Heart left ventricle (tissue), 16 donors: ENCODE data around the gene INO80. TPM values are rescaled to one million over a fixed set of nuclear protein-coding genes. Genes with fewer than 3 reads are reported as not detected.

Experiments
- ATAC-seq, 4 donors: fragments of 200-7000 bp; cut with Tn5 transposase; one replicate each; pipeline ENCODE4 v1.9.1; 2020 to 2022; ENCODE audit warnings: moderate library complexity in 4 of 4, mild to moderate bottlenecking in 3 of 4, moderate number of reproducible peaks in 1 of 4
- DNase-seq, 5 donors: peaks; one replicate each; pipeline ENCODE4 v3.0.0-alpha.2; 2020
- H3K27ac ChIP-seq, 12 donors: fragments of 200-600 bp; sonication (generic) in 4 of 12; one replicate each; pipeline versions ENCODE4 v1.5.0 to v1.8.0; 2016 to 2022; ENCODE audit warnings: mild to moderate bottlenecking in 2 of 12
- H3K27me3 ChIP-seq, 9 donors: fragments of 200-600 bp; sonication (generic) in 2 of 9; one replicate each; pipeline versions ENCODE4 v1.5.1 to v1.8.0; 2016 to 2022; ENCODE audit warnings: mild to moderate bottlenecking in 3 of 9
- H3K36me3 ChIP-seq, 9 donors: fragments of 200-600 bp; sonication (generic) in 2 of 9; one replicate each; pipeline versions ENCODE4 v1.5.0 to v1.8.0; 2018 to 2022; ENCODE audit warnings: mild to moderate bottlenecking in 2 of 9
- H3K4me1 ChIP-seq, 12 donors: fragments of 200-600 bp; sonication (generic) in 4 of 12; one replicate each; pipeline versions ENCODE4 v1.5.0 to v1.8.0; 2016 to 2022; ENCODE audit warnings: mild to moderate bottlenecking in 3 of 12
- H3K4me3 ChIP-seq, 12 donors: fragments of 200-600 bp; sonication (generic) in 4 of 12; one replicate each; pipeline versions ENCODE4 v1.5.0 to v1.8.0; 2017 to 2022; ENCODE audit warnings: mild to moderate bottlenecking in 9 of 12, moderate library complexity in 4 of 12
- H3K9me3 ChIP-seq, 12 donors: fragments of 200-600 bp; sonication (generic) in 4 of 12; one replicate each; pipeline versions ENCODE4 v1.5.0 to v1.8.0; 2016 to 2022; ENCODE audit warnings: mild to moderate bottlenecking in 1 of 12
- POLR2A ChIP-seq, 2 donors: fragments of 450-650 bp; IDR thresholded peaks; one replicate each; pipeline ENCODE4 v1.6.1; 2017; ENCODE audit warnings: antibody characterized with exemption in 2 of 2, mild to moderate bottlenecking in 2 of 2, moderate library complexity in 2 of 2
- WGBS, 4 donors: extraction: QIAGEN DNeasy Blood & Tissue Kit in 2 of 4; methylation state at CpG; one replicate each; pipeline versions ENCODE4 v1.1.5 to v1.1.7; 2013 to 2018; 5-methylcytosine and 5-hydroxymethylcytosine counted together
- intact Hi-C, 10 donors: fragments of 100-400 bp; cut with DNase I; formaldehyde crosslinking; loops; one replicate each; pipeline versions ENCODE4 v1.11.1 to v1.14.2; 2022
- polyA plus RNA-seq, 2 donors: library from polyadenylated mRNA; stranded (reverse); fragments of 200-250 nt; gene quantifications; one replicate each; pipeline ENCODE4 v1.2.3, GENCODE V29; 2013
- total RNA-seq, 9 donors: library from RNA; depleted of rRNA in 2 of 9; stranded (reverse); fragments of >200 nt in 2 of 9; fragmentation: NEBNext Ultra II Directional in 3 of 9; extraction: Animal tissue kit (Norgen Biotek cat#: 25700) in 3 of 9; gene quantifications; one replicate each; pipeline versions ENCODE4 v1.1.0 to v1.2.4, GENCODE V29; 2016 to 2023
- TF ChIP-seq, protein P1 (sequence below), 12 donors: fragments of 200-600 bp; sonication (generic) in 4 of 12; IDR thresholded peaks; one replicate each; pipeline versions ENCODE4 v1.5.0 to v1.8.0; 2018 to 2022; ENCODE audit warnings: antibody characterized with exemption in 12 of 12, mild to moderate bottlenecking in 5 of 12
- donor health status: ischemic (EF 13 %, LVEDD 7.1; RV severe dilation, severe dysfunction).
- donor health status: healthy with polysubstance abuse.
- donor health status: DM: no; HTN: yes; CAD: no.
- donor health status: DM: no; HTN: no; CAD: no.
- donor health status: ischemic (EF 25% LVEDD 6.9; RV normal size, moderate dysfunction).
- donor health status: ischemic (EF 25% LVEDD 5.7; RV mildly dilated, moderate dysfunction).
- donor health status: healthy.
- donor health status: DM: yes; HTN: yes; CAD: no.
- donor health status: ischemic (EF 35%, LVEDD 5.7; RV mildly dilated, moderate dysfunction).
- donor health status: nonischemic (EF 11% LVEDD 7.7; RV severe dilation, severe dysfunction).
- donor health status: DM: yes; HTN: yes; CAD: no.
- donor health status: PGD.
- donor health status: ischemic (EF 29% LVEDD 5.4; RV normal size, mild dysfunction).
- donor health status: nonischemic (EF 23%, LVEDD 6.1; RV moderate dilation, normal function).

The INO80 gene
- total and polyA plus RNA-seq, 11 donors, result 4.7 to 20.9 (median 12.6) TPM

DNA sequence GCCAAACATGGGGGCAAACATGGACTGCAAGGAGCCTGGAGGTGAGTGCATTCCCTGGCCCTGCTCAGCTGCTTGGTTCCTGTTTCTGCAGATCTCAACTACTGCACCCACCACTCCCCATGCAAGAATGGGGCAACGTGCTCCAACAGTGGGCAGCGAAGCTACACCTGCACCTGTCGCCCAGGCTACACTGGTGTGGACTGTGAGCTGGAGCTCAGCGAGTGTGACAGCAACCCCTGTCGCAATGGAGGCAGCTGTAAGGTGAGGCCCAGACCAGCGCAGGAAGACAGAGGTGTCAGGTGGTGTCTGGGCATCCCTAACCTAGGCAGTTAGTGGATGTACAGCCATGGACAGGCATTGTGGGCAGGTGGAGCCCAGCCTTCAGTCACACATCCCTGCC, 181.6 kb downstream of the INO80 start:
- Histone ChIP-seq H3K27ac (peak overlapping the region in 5 of 12 donors; percentile 19 to 93 (median 86)), H3K4me3 (peak overlapping the region in 6 of 12 donors; percentile 56 to 85 (median 71)), H3K27me3 (peaks cover 0 to 33% (median under 1%) of the 10 kb centered on the region in 9 donors), H3K9me3 (no peaks in the 10 kb centered on the region), H3K36me3 (peaks cover 0 to 77% (median 11%) of the 10 kb centered on the region in 9 donors), H3K4me1 (peaks cover 0 to 72% (median 55%) of the 10 kb centered on the region in 12 donors)
- no peak for TF ChIP-seq POLR2A (IDR thresholded peaks at IDR 0.05)
- TF ChIP-seq, protein P1, sequence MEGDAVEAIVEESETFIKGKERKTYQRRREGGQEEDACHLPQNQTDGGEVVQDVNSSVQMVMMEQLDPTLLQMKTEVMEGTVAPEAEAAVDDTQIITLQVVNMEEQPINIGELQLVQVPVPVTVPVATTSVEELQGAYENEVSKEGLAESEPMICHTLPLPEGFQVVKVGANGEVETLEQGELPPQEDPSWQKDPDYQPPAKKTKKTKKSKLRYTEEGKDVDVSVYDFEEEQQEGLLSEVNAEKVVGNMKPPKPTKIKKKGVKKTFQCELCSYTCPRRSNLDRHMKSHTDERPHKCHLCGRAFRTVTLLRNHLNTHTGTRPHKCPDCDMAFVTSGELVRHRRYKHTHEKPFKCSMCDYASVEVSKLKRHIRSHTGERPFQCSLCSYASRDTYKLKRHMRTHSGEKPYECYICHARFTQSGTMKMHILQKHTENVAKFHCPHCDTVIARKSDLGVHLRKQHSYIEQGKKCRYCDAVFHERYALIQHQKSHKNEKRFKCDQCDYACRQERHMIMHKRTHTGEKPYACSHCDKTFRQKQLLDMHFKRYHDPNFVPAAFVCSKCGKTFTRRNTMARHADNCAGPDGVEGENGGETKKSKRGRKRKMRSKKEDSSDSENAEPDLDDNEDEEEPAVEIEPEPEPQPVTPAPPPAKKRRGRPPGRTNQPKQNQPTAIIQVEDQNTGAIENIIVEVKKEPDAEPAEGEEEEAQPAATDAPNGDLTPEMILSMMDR (IDR thresholded peaks at IDR 0.05), result no peak
- ATAC-seq, result no peak
- 81 to 88% (median 86%) methylated on average over 4 to 6 of the region's 6 CpGs for WGBS, 4 donors
- intact Hi-C loops, result no loop called here
- DNase-seq, result peak in 1 of 5 donors; percentile 15

DNA sequence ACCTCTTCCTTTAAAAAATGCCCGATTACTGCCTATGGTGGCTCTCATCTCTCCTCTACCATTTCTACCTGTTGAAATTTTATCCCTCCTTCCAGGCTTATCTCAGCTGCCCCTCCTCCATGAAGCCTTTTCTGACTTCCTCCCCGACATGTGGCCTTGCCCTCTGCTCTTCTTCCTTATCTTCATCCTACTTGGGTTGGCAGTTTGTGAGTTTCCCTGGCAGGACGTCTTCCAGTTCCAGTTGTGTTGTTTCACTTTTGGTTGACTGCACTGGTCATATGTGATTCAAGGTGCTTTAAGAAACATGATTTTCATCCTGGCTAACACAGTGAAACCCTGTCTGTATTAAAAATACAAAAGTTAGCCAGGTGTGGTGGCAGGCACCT, 182.6 kb downstream of the INO80 start:
- no peak for TF ChIP-seq POLR2A (IDR thresholded peaks at IDR 0.05)
- TF ChIP-seq, protein P1 (IDR thresholded peaks at IDR 0.05), result no peak
- Histone ChIP-seq H3K36me3 (peaks cover 0 to 71% (median 11%) of the 10 kb centered on the region in 9 donors), H3K9me3 (no peaks in the 10 kb centered on the region), H3K4me3 (peak overlapping the region in 7 of 12 donors; percentile 10 to 85 (median 70)), H3K27ac (peak overlapping the region in 8 of 12 donors; percentile 9 to 90 (median 54)), H3K4me1 (peaks cover 0 to 75% (median 57%) of the 10 kb centered on the region in 12 donors), H3K27me3 (peaks cover 0 to 42% (median 10%) of the 10 kb centered on the region in 9 donors)
- ATAC-seq, result no peak
- no peak for DNase-seq
- 43 to 62% (median 56%) methylated on average over 3 of the region's 3 CpGs for WGBS, 4 donors
- intact Hi-C loops, result no loop called here

DNA sequence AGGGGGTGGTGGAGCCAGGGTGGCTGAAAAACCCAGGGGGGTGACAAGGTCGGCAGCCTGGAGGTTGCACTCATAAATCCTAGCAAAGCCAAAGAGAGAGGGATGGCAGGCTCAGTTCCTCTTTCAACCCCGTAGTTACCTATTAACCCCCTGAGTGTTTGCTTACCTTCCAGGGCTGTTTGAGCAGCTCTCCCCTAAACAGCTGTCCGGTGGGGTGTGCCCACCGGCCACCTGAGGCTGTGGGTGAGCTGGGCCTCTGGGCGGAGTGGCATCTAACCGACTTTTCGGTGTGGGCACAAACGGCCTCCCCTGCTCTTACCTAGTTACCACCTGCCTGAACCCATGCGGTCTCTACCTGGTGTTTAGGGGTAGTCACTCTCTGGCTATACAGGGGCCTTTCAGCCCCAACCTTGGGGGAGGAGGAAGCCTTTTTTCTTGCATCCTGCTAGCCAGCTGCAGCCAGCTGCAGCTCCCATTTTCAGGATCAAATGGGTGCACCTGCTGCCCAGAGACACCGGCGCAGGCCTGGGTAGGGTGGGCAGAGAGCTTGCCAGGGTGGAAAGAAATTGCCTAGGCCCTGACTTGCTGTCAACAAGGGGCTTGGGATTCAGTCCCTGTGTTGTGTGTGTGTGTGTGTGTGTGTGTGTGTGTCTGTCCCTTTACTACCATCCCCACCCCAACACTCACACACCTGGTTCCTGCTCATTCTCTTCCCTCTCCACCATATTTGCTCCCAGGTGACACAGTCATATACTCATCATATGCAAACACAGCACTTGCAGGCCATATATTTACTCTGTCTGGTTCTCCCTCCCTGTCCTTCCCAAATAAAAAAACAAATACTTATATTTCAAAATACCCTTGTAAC, 183.2 kb downstream of the INO80 start:
- ATAC-seq (no peak), DNase-seq (peak in 1 of 5 donors; percentile 9)
- H3K27ac ChIP-seq, result peak overlapping the region in 9 of 12 donors; percentile 4 to 90 (median 76)
- peaks cover 0 to 49% (median 16%) of the 10 kb centered on the region in 9 donors for H3K27me3 ChIP-seq
- intact Hi-C loops, result no loop called here
- peaks cover 0 to 64% (median 7%) of the 10 kb centered on the region in 9 donors for H3K36me3 ChIP-seq
- H3K4me3 ChIP-seq, result peak overlapping the region in 10 of 12 donors; percentile 56 to 85 (median 70)
- H3K9me3 ChIP-seq, result no peaks in the 10 kb centered on the region
- H3K4me1 ChIP-seq, result peaks cover 3 to 75% (median 57%) of the 10 kb centered on the region in 12 donors
- TF ChIP-seq POLR2A (IDR thresholded peaks at IDR 0.05), result no peak
- TF ChIP-seq, protein P1 (IDR thresholded peaks at IDR 0.05), result no peak
- 67 to 72% (median 68%) methylated on average over 10 to 11 of the region's 11 CpGs for WGBS, 4 donors

DNA sequence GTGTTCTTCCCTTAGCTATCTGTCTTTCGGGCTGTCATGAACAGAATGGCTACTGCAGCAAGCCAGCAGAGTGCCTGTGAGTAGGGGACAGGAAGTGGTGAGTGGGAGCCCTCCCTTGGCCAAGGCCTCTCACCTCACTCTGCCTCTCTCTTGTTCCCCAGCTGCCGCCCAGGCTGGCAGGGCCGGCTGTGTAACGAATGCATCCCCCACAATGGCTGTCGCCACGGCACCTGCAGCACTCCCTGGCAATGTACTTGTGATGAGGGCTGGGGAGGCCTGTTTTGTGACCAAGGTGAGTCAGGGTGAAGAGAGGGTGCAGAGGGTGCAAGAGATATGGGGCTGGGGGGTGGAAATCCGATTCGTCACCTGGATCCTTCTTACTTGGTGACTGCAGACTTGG, 183.9 kb downstream of the INO80 start:
- 56 to 67% (median 64%) methylated on average over 6 to 8 of the region's 8 CpGs for WGBS, 4 donors
- Histone ChIP-seq H3K4me1 (peaks cover 3 to 75% (median 56%) of the 10 kb centered on the region in 12 donors), H3K4me3 (peak overlapping the region in 11 of 12 donors; percentile 56 to 85 (median 70)), H3K9me3 (no peaks in the 10 kb centered on the region), H3K36me3 (peaks cover 0 to 59% (median 7%) of the 10 kb centered on the region in 9 donors), H3K27ac (peak overlapping the region in 10 of 12 donors; percentile 67 to 90 (median 76)), H3K27me3 (peaks cover 0 to 55% (median 23%) of the 10 kb centered on the region in 9 donors)
- intact Hi-C loops, result no loop called here
- ATAC-seq, result no peak
- peak in 1 of 5 donors; percentile 18 for DNase-seq
- TF ChIP-seq POLR2A (IDR thresholded peaks at IDR 0.05), result no peak
- TF ChIP-seq, protein P1 (IDR thresholded peaks at IDR 0.05), result no peak
